Ascending aorta (tissue), 2 donors: ENCODE measurements around the gene ARID5B. TPM values are rescaled to one million over a fixed set of nuclear protein-coding genes. Genes with fewer than 3 reads are reported as not detected.
A peak's percentile ranks its signal among the peaks of the same experiment; 100 is the strongest.

Source experiments
- DNase-seq, 2 donors: peaks; one replicate each; pipeline ENCODE4 v3.0.0-alpha.2; 2019; ENCODE audit warnings: low spot score in 2 of 2
- H3K27ac ChIP-seq, 2 donors: fragments of 200-600 bp; sonication (generic); one replicate each; pipeline ENCODE4 v1.5.1; 2016 to 2017; ENCODE audit warnings: mild to moderate bottlenecking in 1 of 2
- H3K27me3 ChIP-seq: fragments of 200-600 bp; sonication (generic); one replicate; pipeline ENCODE4 v1.5.1; 2017
- H3K36me3 ChIP-seq, 2 donors: fragments of 200-600 bp; sonication (generic); one replicate each; pipeline ENCODE4 v1.5.1; 2016
- H3K4me1 ChIP-seq, 2 donors: fragments of 200-600 bp; sonication (generic); one replicate each; pipeline ENCODE4 v1.5.1; 2016 to 2017; ENCODE audit warnings: mild to moderate bottlenecking in 1 of 2
- H3K4me3 ChIP-seq, 2 donors: fragments of 200-600 bp; sonication (generic); one replicate each; pipeline ENCODE4 v1.5.1; 2016 to 2017; ENCODE audit warnings: mild to moderate bottlenecking in 1 of 2
- H3K9me3 ChIP-seq, 2 donors: fragments of 200-600 bp; sonication (generic); one replicate each; pipeline ENCODE4 v1.5.1; 2016
- CTCF ChIP-seq, 3 experiments: fragments of 200-600 bp in 2 of 3; fragments of 450-650 bp in 1 of 3; sonication (generic) in 2 of 3; IDR thresholded peaks; one replicate each; pipeline ENCODE4 v1.5.1; 2016 to 2019; ENCODE audit warnings: antibody characterized with exemption in 3 of 3, mild to moderate bottlenecking in 1 of 3, moderate library complexity in 1 of 3
- intact Hi-C: fragments of 100-400 bp; cut with DNase I; formaldehyde crosslinking; loops from one replicate; pipeline ENCODE4 v1.15.1; 2023
- total RNA-seq: library from RNA; depleted of rRNA; stranded (reverse); fragments of >200 nt; gene quantifications from one replicate; pipeline ENCODE4 v1.1.0, GENCODE V29; 2016

Gene ARID5B
- total RNA-seq, 1 donor from 2014 or later, result 92.5 TPM

- Histone ChIP-seq H3K27ac (peak overlapping the region; percentile 95 to 97), H3K4me3 (peak overlapping the region; percentile 56 to 78), H3K27me3 (no peaks in the 10 kb centered on the region), H3K9me3 (no peaks in the 10 kb centered on the region), H3K36me3 (peaks cover 21 to 44% of the 10 kb centered on the region in 2 donors), H3K4me1 (peaks cover 13 to 57% of the 10 kb centered on the region in 2 donors)
- TF ChIP-seq CTCF (IDR thresholded peaks at IDR 0.05), result no peak
- intact Hi-C loops, result loop anchor here (10.0 kb wide), 1 partner anchor 324 kb away; the partner anchor contains the start of gene ZNF365
- DNase-seq, result peak; percentile 60 to 92
Observed at GRCh38 chr10:62050893-62051433, 149.5 kb downstream of the ARID5B start.

DNA sequence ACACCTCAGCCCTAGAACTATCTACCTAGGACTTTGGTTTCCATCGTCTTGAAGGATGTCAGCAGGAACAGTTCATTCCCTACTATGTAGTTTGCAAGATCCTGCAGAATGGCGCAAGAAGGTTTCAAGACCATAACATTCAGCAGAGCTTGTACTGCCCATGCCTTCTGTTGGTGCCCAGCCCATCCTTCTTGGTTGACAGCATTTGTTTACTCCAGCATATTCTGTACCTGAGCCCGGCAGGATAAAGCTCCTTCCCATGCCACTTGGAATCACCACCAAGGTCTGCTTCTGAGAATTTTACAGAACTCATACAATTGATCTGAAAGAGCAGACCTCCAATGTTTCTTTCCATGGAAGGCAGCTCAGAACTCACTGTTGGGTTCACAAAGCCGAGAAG, 150.8 kb downstream of the ARID5B start:
- Histone ChIP-seq H3K9me3 (no peaks in the 10 kb centered on the region), H3K36me3 (peaks cover 21 to 50% of the 10 kb centered on the region in 2 donors), H3K27ac (peak overlapping the region; percentile 95 to 97), H3K4me1 (peaks cover 10 to 55% of the 10 kb centered on the region in 2 donors), H3K27me3 (no peaks in the 10 kb centered on the region), H3K4me3 (peak overlapping the region; percentile 56 to 78)
- TF ChIP-seq CTCF (IDR thresholded peaks at IDR 0.05), result no peak
- no peak for DNase-seq
- intact Hi-C loops, result loop anchor here (10.0 kb wide), 1 partner anchor 323 kb away; the partner anchor contains the start of gene ZNF365

DNA sequence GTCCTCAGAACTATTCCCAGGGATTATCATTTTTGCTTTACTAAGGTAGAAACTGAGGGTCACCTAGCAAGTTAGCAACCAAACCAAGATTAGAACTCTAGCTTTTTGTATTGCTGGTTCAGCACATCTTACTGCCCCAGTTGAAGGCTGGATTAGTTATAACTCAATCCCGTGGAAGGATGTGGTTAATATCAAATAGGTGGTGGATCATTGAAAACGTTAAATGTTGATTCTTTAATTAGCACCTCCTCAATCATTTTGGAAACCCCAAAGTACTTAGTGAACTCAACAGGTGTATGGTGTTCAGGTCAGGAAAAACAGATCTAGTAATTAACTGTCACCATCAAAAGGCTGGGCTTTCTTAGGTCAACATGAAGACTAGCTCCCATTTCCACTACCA, 152.4 kb downstream of the ARID5B start:
- Histone ChIP-seq H3K4me1 (peaks cover 13 to 55% of the 10 kb centered on the region in 2 donors), H3K36me3 (peaks cover 26 to 62% of the 10 kb centered on the region in 2 donors), H3K27me3 (no peaks in the 10 kb centered on the region), H3K9me3 (no peaks in the 10 kb centered on the region), H3K4me3 (peak overlapping the region; percentile 34 to 78), H3K27ac (peak overlapping the region; percentile 95 to 97)
- no peak for TF ChIP-seq CTCF (IDR thresholded peaks at IDR 0.05)
- no peak for DNase-seq
- intact Hi-C loops, result loop anchor here (10.0 kb wide), 1 partner anchor 321 kb away; the partner anchor contains the start of gene ZNF365

GRCh38 chr10:62054408-62054807, 152.9 kb downstream of the ARID5B start:
- peak overlapping the region; percentile 34 to 78 for H3K4me3 ChIP-seq
- intact Hi-C loops, result loop anchor here (10.0 kb wide), 1 partner anchor 320 kb away; the partner anchor contains the start of gene ZNF365
- no peaks in the 10 kb centered on the region for H3K27me3 ChIP-seq
- peaks cover 26 to 67% of the 10 kb centered on the region in 2 donors for H3K36me3 ChIP-seq
- TF ChIP-seq CTCF (IDR thresholded peaks at IDR 0.05), result no peak
- no peaks in the 10 kb centered on the region for H3K9me3 ChIP-seq
- peaks cover 14 to 59% of the 10 kb centered on the region in 2 donors for H3K4me1 ChIP-seq
- peak overlapping the region; percentile 95 to 97 for H3K27ac ChIP-seq
- no peak for DNase-seq

GRCh38 chr10:62054830-62055229, 153.3 kb downstream of the ARID5B start:
- no peak for DNase-seq
- intact Hi-C loops, result loop anchor here (10.0 kb wide), 1 partner anchor 320 kb away; the partner anchor contains the start of gene ZNF365
- Histone ChIP-seq H3K27ac (peak overlapping the region; percentile 95 to 97), H3K4me1 (peaks cover 14 to 63% of the 10 kb centered on the region in 2 donors), H3K4me3 (peak overlapping the region; percentile 34 to 78), H3K36me3 (peaks cover 26 to 71% of the 10 kb centered on the region in 2 donors), H3K9me3 (no peaks in the 10 kb centered on the region), H3K27me3 (no peaks in the 10 kb centered on the region)
- no peak for TF ChIP-seq CTCF (IDR thresholded peaks at IDR 0.05)
